ENCODE measurements around the gene CASP8. TPM values are rescaled to one million over a fixed set of nuclear protein-coding genes. Genes with fewer than 3 reads are reported as not detected.

The CASP8 gene
- total and polyA plus RNA-seq, 2 of the 13 experiments (the other 11 are each of a cell fraction or from before 2014, with no cell fraction given) = 25.0 to 52.8 TPM

GRCh38 chr2:201231781-201232466 is 28.4 kb upstream of the CASP8 start (continued):
- peak; percentile 57 for TF ChIP-seq CBX1 (IDR thresholded peaks at IDR 0.05; ENCODE audit: low read depth)
- peak; percentile 55; the same call in 1 of the 2 replicates for TF ChIP-seq KDM5B (CRISPR knock-in tag; IDR thresholded peaks at IDR 0.05; ENCODE audit: borderline replicate concordance)
- peak; percentile 62; the same call in 1 of the 2 replicates for TF ChIP-seq ZFP37 (CRISPR knock-in tag; IDR thresholded peaks at IDR 0.05; ENCODE audit: borderline replicate concordance)
- TF ChIP-seq XRCC5 (optimal IDR thresholded peaks at IDR 0.05; ENCODE audit: low read length) = peak; percentile 95
- 0 out of 4 replicates have a peak, but pooled peaks of 1 of the 2 experiments have one; percentile 12 for TF ChIP-seq MAFK (conservative IDR thresholded peaks at IDR 0.05 in 1 of 2, IDR thresholded peaks at IDR 0.05 in 1 of 2; ENCODE audit: low read length in 2 of 2)
- no peak for TF ChIP-seq DDIT3 (CRISPR knock-in tag; IDR thresholded peaks at IDR 0.05)
- TF ChIP-seq TAF1 (CRISPR knock-in tag; IDR thresholded peaks at IDR 0.05) = peak; percentile 71; the same call in 1 of the 2 replicates
- TF ChIP-seq HNF1B (CRISPR knock-in tag; IDR thresholded peaks at IDR 0.05) = peak; percentile 90
- TF ChIP-seq ZFP90 (CRISPR knock-in tag; IDR thresholded peaks at IDR 0.05; ENCODE audit: borderline replicate concordance) = peak; percentile 75; the same call in 1 of the 2 replicates
- TF ChIP-seq ZNF552 (CRISPR knock-in tag; IDR thresholded peaks at IDR 0.05; ENCODE audit: borderline replicate concordance) = no peak
- TF ChIP-seq FLYWCH1 (CRISPR knock-in tag; IDR thresholded peaks at IDR 0.05) = no peak
- no peak for TF ChIP-seq ZNF558 (CRISPR knock-in tag; IDR thresholded peaks at IDR 0.05; ENCODE audit: borderline replicate concordance)
- peak; percentile 92 for TF ChIP-seq MXI1 (IDR thresholded peaks at IDR 0.05; ENCODE audit: borderline replicate concordance, low read depth, low read length)
- TF ChIP-seq SMAD3 (CRISPR knock-in tag; IDR thresholded peaks at IDR 0.05) = peak; percentile 97
- TF ChIP-seq FIP1L1 (IDR thresholded peaks at IDR 0.05; ENCODE audit: borderline replicate concordance, insufficient read depth, low read depth, low read length) = no peak
- peak; percentile 82 for TF ChIP-seq ARNTL (CRISPR knock-in tag; IDR thresholded peaks at IDR 0.05)
- peak; percentile 72; the same call in 1 of the 2 replicates for TF ChIP-seq SIN3B (IDR thresholded peaks at IDR 0.05; ENCODE audit: low read length)
- TF ChIP-seq ZNF460 (CRISPR knock-in tag; IDR thresholded peaks at IDR 0.05; ENCODE audit: borderline replicate concordance) = no peak
- TF ChIP-seq HNF1A (IDR thresholded peaks at IDR 0.05; ENCODE audit: low read depth) = peak; percentile 59
- TF ChIP-seq HNF1A (CRISPR knock-in tag; IDR thresholded peaks at IDR 0.05; ENCODE audit: borderline replicate concordance) = peak; percentile 79; the same call in 1 of the 2 replicates
- peak; percentile 98 for TF ChIP-seq RAD21 (CRISPR knock-in tag; IDR thresholded peaks at IDR 0.05)
- TF ChIP-seq AHR (CRISPR knock-in tag; IDR thresholded peaks at IDR 0.05) = peak; percentile 92; the same call in 1 of the 2 replicates
- TF ChIP-seq ATF3 (CRISPR knock-in tag; IDR thresholded peaks at IDR 0.05) = no peak
- no peak for TF ChIP-seq HNRNPLL (IDR thresholded peaks at IDR 0.05; ENCODE audit: low read depth, low read length, poor library complexity, severe bottlenecking)

Measured in HepG2 (cell line).